H1 (cell line): ENCODE measurements around the gene HOXA13. TPM values are rescaled to one million over a fixed set of nuclear protein-coding genes. Genes with fewer than 3 reads are reported as not detected.

Experiments
- BRCA1 ChIP-seq: IDR thresholded peaks from 2 replicates; pipeline ENCODE4 v1.6.1; 2012; ENCODE audit warnings: low read depth, low read length, improper control_type of control experiment
- CBX5 ChIP-seq: fragments of 300-800, 300-1000 bp; sonication (generic); IDR thresholded peaks from 2 replicates; pipeline ENCODE4 v1.7.1; 2016; ENCODE audit warnings: antibody characterized with exemption, low read length, low read depth
- CBX8 ChIP-seq: fragments of 300-800, 300-1000 bp; sonication (generic); IDR thresholded peaks from 2 replicates; pipeline ENCODE4 v1.7.1; 2016; ENCODE audit warnings: low read depth, low read length, borderline replicate concordance
- CHD7 ChIP-seq: fragments of 300-600 bp; sonication (generic); IDR thresholded peaks from 2 replicates; pipeline ENCODE4 v1.7.1; 2012; ENCODE audit warnings: low read length, moderate library complexity, mild to moderate bottlenecking, inconsistent platforms; ENCODE audit not compliant: insufficient replicate concordance
- CTBP2 ChIP-seq: IDR thresholded peaks from 2 replicates; pipeline ENCODE4 v1.7.0; 2011; ENCODE audit warnings: borderline replicate concordance, mild to moderate bottlenecking, moderate library complexity, mixed read lengths, low read length; ENCODE audit not compliant: insufficient read depth, insufficient read length
- EZH2 ChIP-seq: fragments of 200-600 bp; sonication (generic); IDR thresholded peaks from 2 replicates; pipeline ENCODE4 v1.7.1; 2012; ENCODE audit warnings: low read depth, mild to moderate bottlenecking, moderate library complexity, low read length, inconsistent platforms; ENCODE audit not compliant: severe bottlenecking
- POLR2A ChIP-seq, 2 experiments: IDR thresholded peaks; 1 replicate in 1 of 2; 2 replicates in 1 of 2; pipeline ENCODE4 v1.6.1; 2011; ENCODE audit warnings: low read depth in 2 of 2, low read length in 2 of 2, mild to moderate bottlenecking in 2 of 2; ENCODE audit errors: control extremely low read depth in 1 of 2
- RNF2 ChIP-seq: fragments of 200-900, 300-1000 bp; sonication (generic); IDR thresholded peaks from 2 replicates; pipeline ENCODE4 v1.7.1; 2016; ENCODE audit warnings: borderline replicate concordance, low read depth, mild to moderate bottlenecking, antibody characterized with exemption, low read length; ENCODE audit not compliant: poor library complexity, severe bottlenecking; ENCODE audit errors: missing control alignments
- SUZ12 ChIP-seq: fragments of 200-600 bp; sonication (generic); IDR thresholded peaks from 2 replicates; pipeline ENCODE4 v1.6.1; 2012; ENCODE audit warnings: mild to moderate bottlenecking, inconsistent platforms, low read length, moderate library complexity, mixed read lengths
- TBP ChIP-seq: IDR thresholded peaks from 2 replicates; pipeline ENCODE4 v1.6.1; 2011; ENCODE audit warnings: low read depth, low read length, improper control_type of control experiment
- polyA plus RNA-seq, 7 experiments: library from polyadenylated mRNA; depleted of rRNA in 3 of 7; stranded (reverse) in 5 of 7; unstranded in 2 of 7; fragments of >200 nt in 5 of 7; fragments of 200-250 nt in 2 of 7; gene quantifications; 1 replicate in 5 of 7; 2 replicates in 1 of 7; 4 replicates in 1 of 7; pipeline versions ENCODE4 v1.2.1 to v1.2.3, GENCODE V29; 2011 to 2013; ENCODE audit warnings: missing spikeins in 2 of 7, mixed read lengths in 2 of 7
- total RNA-seq: library from RNA; stranded (reverse); fragmentation: NEBNext Ultra II Directional; extraction: Animal tissue kit (Norgen Biotek cat#: 25700); gene quantifications from 2 replicates; pipeline ENCODE4 v1.2.1, GENCODE V29; 2021

HOXA13 gene
- total and polyA plus RNA-seq, 2 of the 8 experiments (the other 6 are each of a cell fraction or from before 2014, with no cell fraction given), result not detected

- TF ChIP-seq CHD7, result no peak
- TF ChIP-seq CBX8, result peak; percentile 59; the same call in 1 of the 2 replicates
- peak; percentile 97 for TF ChIP-seq SUZ12
- no peak for TF ChIP-seq BRCA1
- no peak for TF ChIP-seq POLR2A (IDR thresholded peaks at IDR 0.05; ENCODE audit: control extremely low read depth in 1 of 2, low read depth in 2 of 2, low read length in 2 of 2)
- TF ChIP-seq RNF2, result peak; percentile 86
- TF ChIP-seq EZH2, result peak; percentile 99
- no peak for TF ChIP-seq CBX5
- no peak for TF ChIP-seq TBP
- no peak for TF ChIP-seq CTBP2
Observed at GRCh38 chr7:27145165-27145913, 54.6 kb downstream of the HOXA13 start (continued).
